GM12878 (cell line): ENCODE results near the gene TSEN54. TPM values are rescaled to one million over a fixed set of nuclear protein-coding genes. Genes with fewer than 3 reads are reported as not detected.

ENCODE experiments used
- ATAC-seq: fragments of 200-7000 bp; cut with Tn5 transposase; 3 replicates; pipeline ENCODE4 v1.9.1; 2020; ENCODE audit warnings: mild to moderate bottlenecking, moderate library complexity
- BruUV-seq: library from RNA; stranded (reverse); fragments of 400-500 nt; replicated peaks from 2 replicates; lab custom pipeline; 2021; lab: Mats Ljungman, UMichigan
- CTCF ChIA-PET: fragments of 300-600 bp; sonication (Branson Sonifier 250); formaldehyde crosslinking; extraction: SDS; loops from one replicate; lab custom pipeline; 2021; ENCODE audit warnings: inconsistent platforms; lab: Yijun Ruan, JAX
- POLR2A ChIA-PET: fragments of 350-600 bp; formaldehyde crosslinking; extraction: SDS; loops from one replicate; lab custom pipeline; 2021; ENCODE audit warnings: inconsistent platforms; lab: Charles Lee
- RAD21 ChIA-PET: fragments of 300-600 bp; sonication (Branson Sonifier 250); formaldehyde crosslinking; loops from one replicate; lab custom pipeline; 2023; ENCODE audit warnings: antibody characterized with exemption; ENCODE audit not compliant: unreplicated experiment; lab: Charles Lee
- SMC1A ChIA-PET: fragments of 300-600 bp; sonication (Branson Sonifier 250); formaldehyde crosslinking; loops from one replicate; lab custom pipeline; 2023; ENCODE audit not compliant: unreplicated experiment, uncharacterized antibody; lab: Charles Lee
- DNase-seq: peaks from one replicate; pipeline ENCODE4 v3.0.0-alpha.2; 2011; ENCODE audit warnings: low read depth, low spot score
- FAIRE-seq: peaks from 3 replicates; lab custom pipeline; 2011; peaks lifted over from hg19 to GRCh38; lab: Jason Lieb, UNC
- H2AFZ ChIP-seq: 2 replicates; pipeline ENCODE4 v1.6.0; 2011; ENCODE audit warnings: low read depth, low read length, control low read depth; ENCODE audit not compliant: control insufficient read depth
- H3K27ac ChIP-seq: 2 replicates; pipeline ENCODE4 v1.5.1; 2011; ENCODE audit warnings: control low read depth; ENCODE audit not compliant: control insufficient read depth, insufficient read depth
- H3K27me3 ChIP-seq, 2 experiments: replicated peaks in 1 of 2; 2 replicates each; pipeline versions ENCODE4 v1.6.0 to v1.6.1; 2011; ENCODE audit warnings: low read length in 1 of 2; ENCODE audit not compliant: control insufficient read depth in 2 of 2, insufficient read depth in 2 of 2
- H3K36me3 ChIP-seq, 2 experiments: 2 replicates each; pipeline ENCODE4 v1.5.1; 2011; ENCODE audit warnings: low read length in 1 of 2; ENCODE audit not compliant: control insufficient read depth in 2 of 2, insufficient read depth in 2 of 2
- H3K4me1 ChIP-seq: 2 replicates; pipeline ENCODE4 v1.6.1; 2011; ENCODE audit warnings: mild to moderate bottlenecking, low read length, moderate library complexity, mixed read lengths; ENCODE audit not compliant: control insufficient read depth, insufficient read depth
- H3K4me2 ChIP-seq: 2 replicates; pipeline ENCODE4 v1.6.0; 2011; ENCODE audit warnings: control low read depth; ENCODE audit not compliant: control insufficient read depth, insufficient read depth
- H3K4me3 ChIP-seq: fragments of 200-600 bp; sonication (generic); 2 replicates; pipeline ENCODE4 v1.5.1; 2016
- H3K79me2 ChIP-seq: 2 replicates; pipeline ENCODE4 v1.6.0; 2011; ENCODE audit warnings: low read length; ENCODE audit not compliant: control insufficient read depth, insufficient read depth
- H3K9ac ChIP-seq: 2 replicates; pipeline ENCODE4 v1.8.0; 2011; ENCODE audit warnings: low read length, control low read depth, mixed read lengths; ENCODE audit not compliant: control insufficient read depth, insufficient read depth
- H3K9me3 ChIP-seq: replicated peaks from 3 replicates; pipeline ENCODE4 v1.5.1; 2011; ENCODE audit warnings: mild to moderate bottlenecking, low read length; ENCODE audit not compliant: control insufficient read depth, insufficient read depth
- H4K20me1 ChIP-seq: 2 replicates; pipeline ENCODE4 v1.6.0; 2011; ENCODE audit not compliant: control insufficient read depth, insufficient read depth
- IRF4 ChIP-seq: IDR thresholded peaks from 2 replicates; pipeline ENCODE4 v1.6.1; 2011; ENCODE audit warnings: low read depth, low read length
- KDM1A ChIP-seq: fragments of 200-600 bp; sonication (generic); IDR thresholded peaks from 2 replicates; pipeline ENCODE4 v1.6.1; 2016; ENCODE audit warnings: borderline replicate concordance
- MTA2 ChIP-seq: fragments of 450-650 bp; IDR thresholded peaks from 2 replicates; pipeline ENCODE4 v1.6.1; 2016; ENCODE audit warnings: low read depth, mild to moderate bottlenecking, moderate library complexity
- MYB ChIP-seq: fragments of 150-350 bp; IDR thresholded peaks from 2 replicates; pipeline ENCODE4 v1.6.1; 2014; ENCODE audit warnings: mild to moderate bottlenecking, low read depth, low read length, borderline replicate concordance
- SIN3A ChIP-seq: IDR thresholded peaks from 2 replicates; pipeline ENCODE4 v1.6.1; 2012; ENCODE audit warnings: low read depth, low read length, improper control_type of control experiment
- SMAD1 ChIP-seq: fragments of 450-650 bp; IDR thresholded peaks from 2 replicates; pipeline ENCODE4 v1.6.1; 2018; ENCODE audit warnings: mild to moderate bottlenecking, low read depth; ENCODE audit not compliant: partially characterized antibody
- WGBS: methylation state at CpG from one replicate; pipeline ENCODE4 v1.1.6; 2016; ENCODE audit warnings: low lambda C conversion rate; ENCODE audit not compliant: insufficient replicate concordance, insufficient coverage; ENCODE audit errors: missing lambda C conversion rate; 5-methylcytosine and 5-hydroxymethylcytosine counted together
- in situ Hi-C: fragments of 300-500 bp; cut with MboI; formaldehyde crosslinking; loops from 9 replicates; pipeline ENCODE4 v1.14.3; 2018; ENCODE audit warnings: mixed read lengths
- intact Hi-C: fragments of 100-400 bp; cut with micrococcal nuclease; formaldehyde crosslinking; loops from one replicate; pipeline ENCODE4 v1.14.2; 2022; ENCODE audit not compliant: unreplicated experiment
- polyA plus RNA-seq, 11 experiments: library from polyadenylated mRNA; depleted of rRNA in 4 of 11; unstranded in 6 of 11; stranded (reverse) in 5 of 11; fragments of >200 nt; fragmentation: Nextera tagmentation in 4 of 11; fragmentation: Illumina TruSeq in 1 of 11; extraction: Ambion mirVana in 4 of 11; extraction: Trizol in 1 of 11; gene quantifications; 1 replicate in 1 of 11; 2 replicates in 10 of 11; pipeline versions ENCODE4 v1.2.1 to v1.2.3, GENCODE V29; 2011 to 2016; ENCODE audit warnings: inconsistent platforms in 2 of 11, missing spikeins in 2 of 11, low read depth in 1 of 11
- total RNA-seq, 4 experiments: library from RNA; depleted of rRNA in 3 of 4; stranded (reverse); fragments of >200 nt in 3 of 4; fragmentation: Illumina TruSeq in 1 of 4; extraction: Trizol in 1 of 4; gene quantifications; 2 replicates each; pipeline versions ENCODE4 v1.2.1 to v1.2.3, GENCODE V29; 2013 to 2021
- TF ChIP-seq, protein P1 (sequence below): fragments of 450-650 bp; IDR thresholded peaks from 2 replicates; pipeline ENCODE4 v1.6.1; 2016; ENCODE audit warnings: mild to moderate bottlenecking, moderate library complexity, borderline replicate concordance

TSEN54 gene
- total and polyA plus RNA-seq, 10 of the 15 experiments (the other 5 are each of a cell fraction or from before 2014, with no cell fraction given) = 7.1 to 48.0 (median 41.1) TPM

DNA sequence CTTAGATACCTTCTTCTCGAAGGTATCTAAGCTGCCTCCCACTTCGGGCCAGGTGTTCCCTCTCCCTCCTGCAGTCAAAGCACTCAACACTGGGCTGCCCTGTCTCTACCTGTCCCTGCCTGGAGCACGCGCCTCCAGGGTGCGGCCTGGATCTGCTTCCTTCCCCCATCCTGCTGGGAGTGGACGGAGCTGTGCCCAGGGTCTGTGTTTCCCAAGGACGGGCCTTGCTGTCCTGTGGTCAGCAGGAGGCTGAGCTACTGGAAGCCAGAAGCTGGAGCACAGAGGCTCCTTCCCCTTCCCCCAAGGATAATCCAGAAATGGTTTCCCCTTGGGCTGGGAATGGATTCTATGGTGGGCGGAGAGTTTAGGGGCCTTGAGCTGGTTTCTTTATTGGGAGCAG is 25.9 kb downstream of the TSEN54 start (continued):
- TF ChIP-seq, protein P1, sequence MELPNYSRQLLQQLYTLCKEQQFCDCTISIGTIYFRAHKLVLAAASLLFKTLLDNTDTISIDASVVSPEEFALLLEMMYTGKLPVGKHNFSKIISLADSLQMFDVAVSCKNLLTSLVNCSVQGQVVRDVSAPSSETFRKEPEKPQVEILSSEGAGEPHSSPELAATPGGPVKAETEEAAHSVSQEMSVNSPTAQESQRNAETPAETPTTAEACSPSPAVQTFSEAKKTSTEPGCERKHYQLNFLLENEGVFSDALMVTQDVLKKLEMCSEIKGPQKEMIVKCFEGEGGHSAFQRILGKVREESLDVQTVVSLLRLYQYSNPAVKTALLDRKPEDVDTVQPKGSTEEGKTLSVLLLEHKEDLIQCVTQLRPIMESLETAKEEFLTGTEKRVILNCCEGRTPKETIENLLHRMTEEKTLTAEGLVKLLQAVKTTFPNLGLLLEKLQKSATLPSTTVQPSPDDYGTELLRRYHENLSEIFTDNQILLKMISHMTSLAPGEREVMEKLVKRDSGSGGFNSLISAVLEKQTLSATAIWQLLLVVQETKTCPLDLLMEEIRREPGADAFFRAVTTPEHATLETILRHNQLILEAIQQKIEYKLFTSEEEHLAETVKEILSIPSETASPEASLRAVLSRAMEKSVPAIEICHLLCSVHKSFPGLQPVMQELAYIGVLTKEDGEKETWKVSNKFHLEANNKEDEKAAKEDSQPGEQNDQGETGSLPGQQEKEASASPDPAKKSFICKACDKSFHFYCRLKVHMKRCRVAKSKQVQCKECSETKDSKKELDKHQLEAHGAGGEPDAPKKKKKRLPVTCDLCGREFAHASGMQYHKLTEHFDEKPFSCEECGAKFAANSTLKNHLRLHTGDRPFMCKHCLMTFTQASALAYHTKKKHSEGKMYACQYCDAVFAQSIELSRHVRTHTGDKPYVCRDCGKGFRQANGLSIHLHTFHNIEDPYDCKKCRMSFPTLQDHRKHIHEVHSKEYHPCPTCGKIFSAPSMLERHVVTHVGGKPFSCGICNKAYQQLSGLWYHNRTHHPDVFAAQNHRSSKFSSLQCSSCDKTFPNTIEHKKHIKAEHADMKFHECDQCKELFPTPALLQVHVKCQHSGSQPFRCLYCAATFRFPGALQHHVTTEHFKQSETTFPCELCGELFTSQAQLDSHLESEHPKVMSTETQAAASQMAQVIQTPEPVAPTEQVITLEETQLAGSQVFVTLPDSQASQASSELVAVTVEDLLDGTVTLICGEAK = no peak
- TF ChIP-seq, all 136 proteins: peak for 0

DNA sequence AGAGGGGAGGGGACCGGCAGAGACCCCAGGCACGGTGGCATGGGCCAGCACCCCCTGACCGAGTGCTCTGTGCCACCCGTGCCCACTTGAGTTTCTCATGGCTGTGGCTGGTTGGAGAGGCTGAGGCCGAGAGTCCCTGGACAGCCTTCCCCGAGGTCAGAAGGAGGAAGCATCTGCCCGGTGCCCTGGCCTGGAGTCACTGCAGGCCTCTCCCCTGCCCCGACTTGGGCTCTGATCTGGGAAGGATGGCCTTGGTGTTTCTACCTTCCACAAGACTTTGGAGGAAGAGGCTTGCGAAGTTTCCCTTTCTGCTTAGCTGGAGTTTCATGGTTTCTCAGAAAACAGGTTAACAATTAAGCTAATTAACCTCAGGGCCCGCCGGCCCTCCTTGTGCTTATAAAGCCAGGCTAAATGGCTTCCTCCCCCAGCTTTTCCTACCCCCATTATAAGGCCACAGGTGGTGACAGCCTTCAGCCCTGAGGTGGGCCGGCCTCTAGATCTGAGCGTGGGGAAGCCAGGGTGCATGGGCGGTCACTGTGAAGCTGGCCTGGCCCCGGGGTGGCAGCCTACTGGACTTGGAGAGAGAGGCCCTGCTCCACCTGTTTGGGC is 26.5 kb downstream of the TSEN54 start:
- ChIA-PET SMC1A (interaction anchor here (0.7 to 1.2 kb wide), 2 partner anchors 11 to 25 kb away, joined by 3 read pairs; no protein-coding TSS in a partner anchor), POLR2A (interaction anchor here (0.6 kb wide), 1 partner anchor 78 kb away, joined by 3 read pairs; no protein-coding TSS in a partner anchor)
- intact Hi-C loops = no loop called here

More for the DNA sequence above, 26.5 kb downstream of the TSEN54 start:
- FAIRE-seq (no peak), ATAC-seq (peak; percentile 23), DNase-seq (no peak)
- Histone ChIP-seq H3K9ac (no peak overlapping the region), H3K36me3 (no peaks in the 10 kb centered on the region), H4K20me1 (no peaks in the 10 kb centered on the region), H3K4me3 (no peak overlapping the region), H2AFZ (no peak overlapping the region), H3K27ac (no peak overlapping the region), H3K79me2 (no peaks in the 10 kb centered on the region), H3K27me3 (no peaks in the 10 kb centered on the region), H3K4me2 (no peak overlapping the region), H3K4me1 (no peaks in the 10 kb centered on the region), H3K9me3 (no peaks in the 10 kb centered on the region)
- WGBS = 57% methylated on average over 15 of the region's 15 CpGs
- RAD21 ChIA-PET = interaction anchor here (1.3 to 1.7 kb wide), 2 partner anchors 7 to 26 kb away, joined by 4 read pairs; partner anchors contain the start of gene TSEN54
- TF ChIP-seq KDM1A = no peak
- 0 out of 2 replicates have a peak, but pooled peaks have one; percentile 14 for TF ChIP-seq MTA2
- TF ChIP-seq MYB = no peak
- no peak for TF ChIP-seq SMAD1
- no peak for TF ChIP-seq SIN3A
- no peak for TF ChIP-seq IRF4
- in situ Hi-C loops = no loop called here
- no TSS peak for BruUV-seq
- CTCF ChIA-PET = interaction anchor here (0.8 to 1.1 kb wide), 3 partner anchors 24 to 46 kb away, joined by 3 read pairs; no protein-coding TSS in a partner anchor
